ENCODE data around the gene DDX5.
A peak's percentile ranks its signal among the peaks of the same experiment; 100 is the strongest.

Gene DDX5

GRCh38 chr17:64506201-64506575, at the start of gene DDX5:
DDX5 (minus strand) TSS chr17:64506289; CDS start chr17:64506119, 170 bp downstream.
- TF ChIP-seq GATA1 (IDR thresholded peaks at IDR 0.05; ENCODE audit: low read depth, low read length): no peak
- peak; percentile 97 for TF ChIP-seq POLR2A (IDR thresholded peaks at IDR 0.05; ENCODE audit: low read length)
- DNase-seq: peak; percentile 99

DNA sequence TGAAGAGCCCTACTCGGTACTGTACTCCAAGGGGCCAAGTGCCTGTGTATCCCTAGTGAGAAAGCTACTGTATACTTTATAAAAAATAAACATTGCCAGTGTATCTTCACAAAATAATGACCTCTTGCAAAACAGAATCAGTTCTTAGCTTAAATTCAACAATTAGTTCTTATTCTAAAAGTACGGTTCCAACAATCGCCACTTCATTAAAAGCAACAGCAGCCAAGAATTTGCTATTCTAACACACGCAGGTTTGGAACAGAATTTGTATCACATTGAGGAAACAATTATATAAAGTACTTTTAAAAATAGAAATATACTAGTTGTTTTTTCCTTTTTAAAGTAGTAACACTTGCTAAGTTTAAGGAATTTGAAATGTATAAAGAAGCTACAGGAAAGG, 49.2 kb upstream of the DDX5 start:
- no peak for DNase-seq
- no peak for TF ChIP-seq POLR2A (IDR thresholded peaks at IDR 0.05; ENCODE audit: low read length)
- no peak for TF ChIP-seq GATA1 (IDR thresholded peaks at IDR 0.05; ENCODE audit: low read depth, low read length)

- no peak for DNase-seq
- TF ChIP-seq GATA1 (IDR thresholded peaks at IDR 0.05; ENCODE audit: low read depth, low read length): no peak
- TF ChIP-seq POLR2A (IDR thresholded peaks at IDR 0.05; ENCODE audit: low read length): no peak
Observed at GRCh38 chr17:64554028-64554637, 48.0 kb upstream of the DDX5 start.

DNA sequence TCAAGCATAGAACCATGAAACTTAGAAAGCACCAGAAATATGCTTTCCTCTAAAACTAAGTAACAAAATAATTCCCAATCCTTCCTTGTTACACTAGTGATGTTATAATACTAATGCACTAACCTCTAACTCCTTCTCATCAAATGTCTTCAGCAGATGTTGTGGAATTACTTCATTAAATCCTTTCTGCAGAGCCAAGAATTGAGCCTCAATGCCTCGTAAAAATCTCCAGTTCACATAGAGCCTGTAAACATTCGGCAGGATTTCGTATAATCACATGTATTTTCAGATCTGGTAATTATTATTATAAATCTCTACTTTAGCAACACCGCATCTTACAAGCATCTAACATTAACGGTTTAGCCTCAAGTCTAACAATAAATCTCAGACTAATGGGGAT, 45.4 kb upstream of the DDX5 start:
- no peak for DNase-seq
- TF ChIP-seq POLR2A (IDR thresholded peaks at IDR 0.05; ENCODE audit: low read length): no peak
- TF ChIP-seq GATA1 (IDR thresholded peaks at IDR 0.05; ENCODE audit: low read depth, low read length): no peak

GRCh38 chr17:64547319-64547718, 41.2 kb upstream of the DDX5 start:
- no peak for TF ChIP-seq GATA1 (IDR thresholded peaks at IDR 0.05; ENCODE audit: low read depth, low read length)
- no peak for TF ChIP-seq POLR2A (IDR thresholded peaks at IDR 0.05; ENCODE audit: low read length)
- peak in 1 of 2 experiments; percentile 12 for DNase-seq

DNA sequence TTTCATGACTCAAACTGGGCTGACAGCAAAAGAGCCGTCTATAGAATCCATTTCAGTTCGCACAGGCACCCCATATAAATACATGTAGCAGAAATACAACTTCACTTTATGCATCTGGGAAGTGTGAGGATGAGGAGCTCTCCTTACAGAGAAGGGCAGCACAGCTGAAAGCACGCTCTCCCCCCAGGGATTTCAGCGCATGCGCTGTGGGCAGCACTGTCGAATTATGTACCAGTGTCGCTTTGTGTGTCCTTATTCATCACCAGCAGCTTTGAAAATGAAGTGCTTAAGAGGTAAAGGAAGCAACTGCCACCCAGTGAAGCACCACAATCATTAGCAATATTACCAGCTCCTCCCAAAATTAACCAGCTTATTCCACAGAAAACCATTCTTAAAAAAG, 40.6 kb upstream of the DDX5 start:
- TF ChIP-seq GATA1 (IDR thresholded peaks at IDR 0.05; ENCODE audit: low read depth, low read length) (no peak), POLR2A (IDR thresholded peaks at IDR 0.05; ENCODE audit: low read length) (no peak)
- no peak for DNase-seq

DNA sequence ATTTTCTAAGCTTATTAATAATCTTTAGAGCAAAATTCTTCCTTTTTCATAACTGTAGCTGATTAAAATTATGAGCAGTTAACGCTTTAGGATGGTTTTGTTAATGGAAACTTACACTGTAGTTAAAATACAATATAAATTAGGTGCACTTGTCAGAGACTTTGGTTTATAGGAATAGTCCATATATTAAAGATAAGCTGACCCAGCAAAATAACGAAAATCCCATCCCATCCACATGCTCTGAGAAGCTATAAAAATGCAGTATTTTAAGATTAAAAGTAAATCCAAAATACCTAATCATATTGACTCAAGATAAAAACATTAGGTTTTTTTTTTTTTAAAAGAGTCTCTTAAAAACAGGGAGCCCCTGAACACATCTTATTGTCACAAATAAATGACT, 38.7 kb upstream of the DDX5 start:
- TF ChIP-seq POLR2A (IDR thresholded peaks at IDR 0.05; ENCODE audit: low read length): no peak
- no peak for TF ChIP-seq GATA1 (IDR thresholded peaks at IDR 0.05; ENCODE audit: low read depth, low read length)
- DNase-seq: no peak

GRCh38 chr17:64540118-64540776, 34.2 kb upstream of the DDX5 start:
- DNase-seq: no peak

DNA sequence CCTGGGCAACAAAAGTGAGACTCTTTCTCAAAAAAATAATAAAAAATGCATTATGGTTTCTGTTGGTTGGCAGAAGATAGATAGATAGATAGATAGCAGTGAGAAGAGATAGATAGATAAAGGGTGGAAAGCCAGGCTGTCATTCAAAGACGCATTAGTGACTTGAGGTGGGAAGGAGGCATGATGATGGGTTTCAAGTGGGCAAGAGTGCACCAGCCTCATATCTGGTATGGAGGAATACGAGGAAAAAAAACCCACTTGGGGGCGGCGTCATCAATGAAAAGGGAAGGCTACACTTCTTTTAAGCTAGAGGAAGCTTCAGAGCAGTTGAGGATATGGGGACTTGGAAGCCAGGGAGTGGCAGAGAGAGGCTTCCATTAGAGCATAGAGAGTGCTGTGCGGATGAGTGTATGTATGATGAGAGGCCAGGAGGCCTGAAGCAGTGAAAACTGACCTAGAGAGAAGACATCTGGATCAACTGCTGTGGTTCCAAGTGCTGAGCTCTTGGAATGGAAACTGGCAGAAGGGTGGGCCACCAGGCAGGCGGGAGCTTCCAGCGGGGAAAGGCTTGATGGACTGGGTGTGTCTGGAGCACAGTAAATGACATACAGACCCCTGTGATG, 32.5 kb upstream of the DDX5 start:
- DNase-seq: no peak
- TF ChIP-seq POLR2A (IDR thresholded peaks at IDR 0.05; ENCODE audit: low read length) (no peak), GATA1 (IDR thresholded peaks at IDR 0.05; ENCODE audit: low read depth, low read length) (no peak)

More at GRCh38 chr17:64540118-64540776, 34.2 kb upstream of the DDX5 start:
- no peak for TF ChIP-seq GATA1 (IDR thresholded peaks at IDR 0.05; ENCODE audit: low read depth, low read length)
- TF ChIP-seq POLR2A (IDR thresholded peaks at IDR 0.05; ENCODE audit: low read length): no peak

GRCh38 chr17:64537488-64537887, 31.4 kb upstream of the DDX5 start:
- TF ChIP-seq GATA1 (IDR thresholded peaks at IDR 0.05; ENCODE audit: low read depth, low read length): no peak
- TF ChIP-seq POLR2A (IDR thresholded peaks at IDR 0.05; ENCODE audit: low read length): peak; percentile 13
- peak; percentile 86 to 87 for DNase-seq

GRCh38 chr17:64536913-64537312, 30.8 kb upstream of the DDX5 start:
- no peak for TF ChIP-seq GATA1 (IDR thresholded peaks at IDR 0.05; ENCODE audit: low read depth, low read length)
- TF ChIP-seq POLR2A (IDR thresholded peaks at IDR 0.05; ENCODE audit: low read length): no peak
- no peak for DNase-seq

- no peak for TF ChIP-seq GATA1 (IDR thresholded peaks at IDR 0.05; ENCODE audit: low read depth, low read length)
- no peak for TF ChIP-seq POLR2A (IDR thresholded peaks at IDR 0.05; ENCODE audit: low read length)
- no peak for DNase-seq
Observed at GRCh38 chr17:64535357-64535756, 29.3 kb upstream of the DDX5 start.

GRCh38 chr17:64534187-64534586, 28.1 kb upstream of the DDX5 start:
- peak; percentile 37 to 55 for DNase-seq
- no peak for TF ChIP-seq POLR2A (IDR thresholded peaks at IDR 0.05; ENCODE audit: low read length)
- TF ChIP-seq GATA1 (IDR thresholded peaks at IDR 0.05; ENCODE audit: low read depth, low read length): no peak

- peak; percentile 70 to 71 for DNase-seq
- TF ChIP-seq GATA1 (IDR thresholded peaks at IDR 0.05; ENCODE audit: low read depth, low read length) (no peak), POLR2A (IDR thresholded peaks at IDR 0.05; ENCODE audit: low read length) (no peak)
Observed at GRCh38 chr17:64533784-64534183, 27.7 kb upstream of the DDX5 start.

GRCh38 chr17:64532409-64532808, 26.3 kb upstream of the DDX5 start:
- DNase-seq: no peak
- TF ChIP-seq GATA1 (IDR thresholded peaks at IDR 0.05; ENCODE audit: low read depth, low read length): no peak
- no peak for TF ChIP-seq POLR2A (IDR thresholded peaks at IDR 0.05; ENCODE audit: low read length)
